Thyroid gland (tissue), 4 donors: ENCODE data around the gene KLKB1. TPM values are rescaled to one million over a fixed set of nuclear protein-coding genes. Genes with fewer than 3 reads are reported as not detected.

ENCODE experiments used
- DNase-seq, 2 donors: peaks; one replicate each; pipeline ENCODE4 v3.0.0-alpha.2; 2019
- H3K27ac ChIP-seq, 3 donors: fragments of 200-600 bp; sonication (generic); 1 replicate in 2 of 3; 2 replicates in 1 of 3; pipeline ENCODE4 v1.5.1; 2016 to 2019; ENCODE audit warnings: mild to moderate bottlenecking in 1 of 3, moderate library complexity in 1 of 3
- H3K27me3 ChIP-seq: fragments of 200-600 bp; sonication (generic); one replicate; pipeline ENCODE4 v1.5.1; 2019
- H3K36me3 ChIP-seq, 2 donors: fragments of 200-600 bp; sonication (generic); one replicate each; pipeline ENCODE4 v1.5.1; 2016 to 2019
- H3K4me1 ChIP-seq, 2 donors: fragments of 200-600 bp; sonication (generic); one replicate each; pipeline ENCODE4 v1.5.1; 2017 to 2019
- H3K4me3 ChIP-seq, 3 donors: fragments of 200-600 bp; sonication (generic); replicated peaks in 1 of 3; 1 replicate in 2 of 3; 2 replicates in 1 of 3; pipeline ENCODE4 v1.5.1; 2016; ENCODE audit warnings: mild to moderate bottlenecking in 1 of 3
- H3K9me3 ChIP-seq: fragments of 200-600 bp; sonication (generic); one replicate; pipeline ENCODE4 v1.5.1; 2017
- CTCF ChIP-seq, 6 experiments: fragments of 200-600 bp in 3 of 6; fragments of 450-650 bp in 3 of 6; sonication (generic) in 3 of 6; IDR thresholded peaks; one replicate each; pipeline ENCODE4 v1.5.1; 2016 to 2019; ENCODE audit warnings: antibody characterized with exemption in 6 of 6, mild to moderate bottlenecking in 2 of 6, inconsistent platforms in 1 of 6, moderate library complexity in 1 of 6
- POLR2A ChIP-seq, 2 donors: fragments of 450-650 bp; IDR thresholded peaks; one replicate each; pipeline ENCODE4 v1.6.1; 2017; ENCODE audit warnings: antibody characterized with exemption in 2 of 2, mild to moderate bottlenecking in 2 of 2, moderate library complexity in 1 of 2
- WGBS, 2 donors: methylation state at CpG; one replicate each; pipeline ENCODE4 v1.1.5; 2017; 5-methylcytosine and 5-hydroxymethylcytosine counted together
- intact Hi-C: fragments of 100-400 bp; cut with DNase I; formaldehyde crosslinking; loops from one replicate; pipeline ENCODE4 v1.15.1; 2023
- total RNA-seq, 4 donors: library from RNA; depleted of rRNA; stranded (reverse); fragments of >200 nt; gene quantifications; one replicate each; pipeline ENCODE4 v1.2.3, GENCODE V29; 2016

Gene KLKB1
- total RNA-seq, 4 donors from 2014 or later: 1.2 to 11.8 (median 2.3) TPM; not detected in 1

DNA sequence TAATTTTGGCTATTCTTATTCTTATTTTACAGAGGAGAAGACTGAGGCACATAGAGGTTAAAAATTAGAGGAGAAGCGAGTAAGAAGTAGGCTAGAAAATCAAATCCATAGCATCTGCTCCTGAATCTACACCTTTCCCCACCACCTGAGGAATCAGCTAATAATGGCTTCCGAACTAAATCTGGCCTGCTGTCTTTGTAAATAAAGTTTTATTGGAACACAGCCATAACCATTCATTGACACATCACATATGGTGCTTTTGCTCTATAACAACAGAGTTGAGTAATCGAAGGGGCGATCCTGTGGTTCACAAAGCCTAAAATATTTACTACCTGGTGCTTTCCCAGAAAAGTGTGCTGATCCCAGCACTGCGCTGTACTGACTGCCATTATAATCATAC, 76.9 kb downstream of the KLKB1 start:
- H3K9me3 ChIP-seq: no peaks in the 10 kb centered on the region
- TF ChIP-seq POLR2A (IDR thresholded peaks at IDR 0.05) (no peak), CTCF (IDR thresholded peaks at IDR 0.05) (no peak)
- no peak for DNase-seq
- H3K36me3 ChIP-seq: no peaks in the 10 kb centered on the region
- 95% methylated on average over 5 of the region's 5 CpGs for WGBS, 2 donors
- intact Hi-C loops: no loop called here
- H3K27ac ChIP-seq: no peak overlapping the region
- H3K27me3 ChIP-seq: no peaks in the 10 kb centered on the region
- no peak overlapping the region for H3K4me3 ChIP-seq
- H3K4me1 ChIP-seq: peaks cover 11 to 21% of the 10 kb centered on the region in 2 donors

- Histone ChIP-seq H3K9me3 (no peaks in the 10 kb centered on the region), H3K36me3 (no peaks in the 10 kb centered on the region), H3K27me3 (no peaks in the 10 kb centered on the region), H3K4me1 (peaks cover 11 to 21% of the 10 kb centered on the region in 2 donors), H3K4me3 (no peak overlapping the region), H3K27ac (no peak overlapping the region)
- peak; percentile 65 to 76 for DNase-seq
- 35 to 38% methylated on average over 13 of the region's 13 CpGs for WGBS, 2 donors
- no peak for TF ChIP-seq POLR2A (IDR thresholded peaks at IDR 0.05)
- TF ChIP-seq CTCF (IDR thresholded peaks at IDR 0.05): no peak
- intact Hi-C loops: no loop called here
These were observed 77.7 kb downstream of the KLKB1 start for GRCh38 chr4:186304866-186305505.

GRCh38 chr4:186307497-186307896, 80.2 kb downstream of the KLKB1 start:
- TF ChIP-seq POLR2A (IDR thresholded peaks at IDR 0.05): no peak
- TF ChIP-seq CTCF (IDR thresholded peaks at IDR 0.05): no peak
- no peaks in the 10 kb centered on the region for H3K9me3 ChIP-seq
- 14 to 20% methylated on average over 4 of the region's 4 CpGs for WGBS, 2 donors
- peaks cover 11 to 21% of the 10 kb centered on the region in 2 donors for H3K4me1 ChIP-seq
- DNase-seq: peak; percentile 80 to 81
- H3K27ac ChIP-seq: peak overlapping the region; percentile 13 to 48 (median 44)
- H3K4me3 ChIP-seq: no peak overlapping the region
- no peaks in the 10 kb centered on the region for H3K27me3 ChIP-seq
- intact Hi-C loops: no loop called here
- H3K36me3 ChIP-seq: no peaks in the 10 kb centered on the region

- 11 to 29% methylated on average over 3 of the region's 3 CpGs for WGBS, 2 donors
- intact Hi-C loops: no loop called here
- no peaks in the 10 kb centered on the region for H3K36me3 ChIP-seq
- peak; percentile 58 to 67 for DNase-seq
- no peak overlapping the region for H3K4me3 ChIP-seq
- H3K27me3 ChIP-seq: no peaks in the 10 kb centered on the region
- peak overlapping the region; percentile 13 to 48 (median 44) for H3K27ac ChIP-seq
- no peaks in the 10 kb centered on the region for H3K9me3 ChIP-seq
- TF ChIP-seq CTCF (IDR thresholded peaks at IDR 0.05) (no peak), POLR2A (IDR thresholded peaks at IDR 0.05) (no peak)
- peaks cover 11 to 21% of the 10 kb centered on the region in 2 donors for H3K4me1 ChIP-seq
These were observed 80.6 kb downstream of the KLKB1 start for GRCh38 chr4:186307916-186308315.

Other genes starting within 250 kb of the KLKB1 start
- 10 to 100 TPM in 2 of 4 donors, 1 to 10 TPM in 2; 6.5 to 13.1 (median 10.0) TPM for gene TLR3, start 158.4 kb upstream of the KLKB1 start, total RNA-seq
- 10 to 100 TPM in 2 of 4 donors, 1 to 10 TPM in 2; 8.1 to 13.4 (median 9.7) TPM for gene FAM149A, start 122.8 kb upstream of the KLKB1 start, total RNA-seq
- gene CYP4V2, start 35.9 kb upstream of the KLKB1 start, total RNA-seq: 10 to 100 TPM; 36.6 to 66.9 (median 48.2) TPM
- not detected for gene F11, start 38.7 kb downstream of the KLKB1 start, total RNA-seq